BE2C (cell line): ENCODE data around the gene ARMC7.
"Not testable (repeated sequence)": the region's sequence is repeated elsewhere in the genome, so short reads cannot be mapped to it uniquely, and the experiment has no call there.

Experiments
- DNase-seq: peaks from one replicate; pipeline ENCODE4 v3.0.0-alpha.2; 2020
- H3K27me3 ChIP-seq: fragments of 250-450 bp; sonication (Bioruptor Pico); 2 replicates; pipeline ENCODE4 v1.5.1; 2020; ENCODE audit warnings: mild to moderate bottlenecking
- H3K36me3 ChIP-seq: fragments of 250-450 bp; sonication (Bioruptor Pico); 2 replicates; pipeline ENCODE4 v1.5.1; 2020; ENCODE audit warnings: mild to moderate bottlenecking
- H3K4me1 ChIP-seq: fragments of 250-450 bp; sonication (Bioruptor Pico); 2 replicates; pipeline ENCODE4 v1.5.1; 2020
- H3K4me3 ChIP-seq: 2 replicates; pipeline ENCODE4 v1.5.1; 2011; ENCODE audit warnings: low read depth, low read length
- H3K9me3 ChIP-seq: fragments of 250-450 bp; sonication (Bioruptor Pico); 2 replicates; pipeline ENCODE4 v1.5.1; 2020
- TF ChIP-seq, protein P1 (sequence below): IDR thresholded peaks from 2 replicates; pipeline ENCODE4 v1.5.1; 2012; ENCODE audit warnings: mild to moderate bottlenecking, low read depth, low read length

Gene ARMC7

DNA sequence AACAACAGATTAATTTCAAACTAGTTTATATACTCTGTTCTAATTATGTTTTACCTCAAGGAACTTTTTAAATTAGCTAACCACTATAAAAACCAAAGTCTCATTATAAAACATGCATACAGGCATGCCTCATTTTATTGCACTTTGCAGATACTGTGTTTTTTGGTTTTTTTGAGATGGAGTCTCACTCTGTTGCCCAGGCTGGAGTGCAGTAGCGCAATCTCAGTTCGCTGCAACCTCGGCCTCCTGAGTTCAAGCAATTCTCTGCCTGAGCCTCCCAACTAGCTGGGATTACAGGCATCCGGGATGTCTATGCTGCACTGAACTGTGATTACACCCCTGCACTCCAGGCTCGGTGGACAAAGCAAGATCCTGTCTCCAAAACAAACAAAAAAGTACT is 53.3 kb downstream of the ARMC7 start:
- H3K4me3 ChIP-seq = no peak overlapping the region
- peaks cover 31% of the 10 kb centered on the region for H3K36me3 ChIP-seq
- DNase-seq = no peak
- no peaks in the 10 kb centered on the region for H3K9me3 ChIP-seq
- H3K27me3 ChIP-seq = no peaks in the 10 kb centered on the region
- TF ChIP-seq, protein P1, sequence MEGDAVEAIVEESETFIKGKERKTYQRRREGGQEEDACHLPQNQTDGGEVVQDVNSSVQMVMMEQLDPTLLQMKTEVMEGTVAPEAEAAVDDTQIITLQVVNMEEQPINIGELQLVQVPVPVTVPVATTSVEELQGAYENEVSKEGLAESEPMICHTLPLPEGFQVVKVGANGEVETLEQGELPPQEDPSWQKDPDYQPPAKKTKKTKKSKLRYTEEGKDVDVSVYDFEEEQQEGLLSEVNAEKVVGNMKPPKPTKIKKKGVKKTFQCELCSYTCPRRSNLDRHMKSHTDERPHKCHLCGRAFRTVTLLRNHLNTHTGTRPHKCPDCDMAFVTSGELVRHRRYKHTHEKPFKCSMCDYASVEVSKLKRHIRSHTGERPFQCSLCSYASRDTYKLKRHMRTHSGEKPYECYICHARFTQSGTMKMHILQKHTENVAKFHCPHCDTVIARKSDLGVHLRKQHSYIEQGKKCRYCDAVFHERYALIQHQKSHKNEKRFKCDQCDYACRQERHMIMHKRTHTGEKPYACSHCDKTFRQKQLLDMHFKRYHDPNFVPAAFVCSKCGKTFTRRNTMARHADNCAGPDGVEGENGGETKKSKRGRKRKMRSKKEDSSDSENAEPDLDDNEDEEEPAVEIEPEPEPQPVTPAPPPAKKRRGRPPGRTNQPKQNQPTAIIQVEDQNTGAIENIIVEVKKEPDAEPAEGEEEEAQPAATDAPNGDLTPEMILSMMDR = no peak
- H3K4me1 ChIP-seq = no peaks in the 10 kb centered on the region

DNA sequence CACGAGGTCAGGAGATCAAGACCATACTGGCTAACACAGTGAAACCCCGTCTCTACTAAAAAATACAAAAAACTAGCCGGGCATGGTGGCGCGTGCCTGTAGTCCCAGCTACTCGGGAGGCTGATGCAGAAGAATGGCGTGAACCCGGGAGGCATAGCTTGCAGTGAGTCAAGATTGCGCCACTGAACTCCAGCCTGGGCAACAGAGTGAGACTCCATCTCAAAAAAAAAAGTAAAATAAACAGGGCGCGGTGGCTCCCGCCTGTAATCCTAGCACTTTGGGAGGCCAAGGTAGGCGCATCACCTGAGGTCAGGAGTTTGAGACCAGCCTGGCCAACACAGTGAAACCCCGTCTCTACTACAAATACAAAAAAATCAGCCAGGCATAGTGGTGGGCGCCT is 54.8 kb downstream of the ARMC7 start:
- not testable (repeated sequence) for H3K9me3 ChIP-seq, DNase-seq, H3K4me1 ChIP-seq, H3K27me3 ChIP-seq, H3K4me3 ChIP-seq
- peaks cover 44% of the 10 kb centered on the region for H3K36me3 ChIP-seq

DNA sequence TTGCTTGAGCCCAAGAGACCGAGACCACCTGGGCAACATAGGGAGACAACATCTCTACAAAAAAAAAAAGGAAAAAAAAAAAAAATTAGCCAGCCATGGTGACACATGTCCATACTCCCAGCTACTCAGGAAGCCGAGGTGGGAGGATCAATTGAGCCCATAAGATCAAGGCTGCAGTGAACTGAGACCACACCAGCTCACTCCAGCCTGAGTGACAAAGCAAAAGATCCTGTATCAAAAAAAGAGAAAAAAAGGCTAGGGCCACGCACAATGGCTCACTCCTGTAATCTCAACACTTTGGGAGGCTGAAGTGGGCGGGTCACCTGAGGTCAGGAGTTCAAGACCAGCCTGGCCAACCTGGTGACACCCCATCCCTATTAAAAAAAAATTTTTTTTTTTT is 59.2 kb downstream of the ARMC7 start:
- no peaks in the 10 kb centered on the region for H3K4me1 ChIP-seq
- TF ChIP-seq, protein P1 = no peak
- no peak overlapping the region for H3K4me3 ChIP-seq
- DNase-seq = no peak
- no peaks in the 10 kb centered on the region for H3K27me3 ChIP-seq
- H3K9me3 ChIP-seq = no peaks in the 10 kb centered on the region
- H3K36me3 ChIP-seq = peaks cover 84% of the 10 kb centered on the region

DNA sequence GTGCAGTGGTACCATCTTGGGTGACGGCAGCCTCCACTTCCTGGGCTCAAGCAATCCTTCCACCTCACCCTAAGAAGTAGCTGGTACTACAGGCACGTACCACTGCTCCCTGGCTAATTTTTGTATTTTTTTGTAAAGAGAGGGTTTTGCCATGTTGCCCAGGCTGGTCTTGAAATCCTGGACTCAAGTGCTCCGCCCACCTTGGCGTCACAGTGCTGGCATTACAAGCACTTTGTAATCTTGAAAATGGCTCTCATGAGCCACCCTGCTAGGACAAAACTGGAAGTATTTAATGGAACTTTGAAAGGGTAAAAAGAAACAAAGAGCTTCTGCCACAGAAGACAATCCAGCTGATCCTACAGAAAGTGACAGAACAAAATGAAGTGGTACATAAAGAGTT is 63.8 kb downstream of the ARMC7 start:
- Histone ChIP-seq H3K4me3 (no peak overlapping the region), H3K36me3 (peaks cover 84% of the 10 kb centered on the region), H3K9me3 (no peaks in the 10 kb centered on the region), H3K27me3 (no peaks in the 10 kb centered on the region), H3K4me1 (no peaks in the 10 kb centered on the region)
- DNase-seq = no peak
- TF ChIP-seq, protein P1 = no peak

DNA sequence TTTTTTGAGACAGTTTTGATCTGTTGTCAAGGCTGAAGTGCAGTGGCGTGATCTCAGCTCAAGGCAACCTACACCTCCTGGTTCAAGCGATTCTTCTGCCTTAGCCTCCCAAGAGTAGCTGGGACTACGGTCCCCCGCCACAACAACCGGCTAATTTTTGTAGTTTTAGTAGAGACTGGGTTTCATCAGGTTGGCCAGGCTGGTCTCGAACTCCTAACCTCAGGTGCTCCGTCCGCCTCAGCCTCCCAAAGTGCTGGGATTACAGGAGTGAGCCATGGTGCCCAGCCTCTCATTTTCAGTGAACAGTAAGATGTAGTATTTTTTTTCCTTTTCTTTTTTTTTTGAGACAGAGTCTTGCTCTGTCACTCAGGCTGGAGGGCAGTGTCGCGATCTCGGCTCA is 65.2 kb downstream of the ARMC7 start:
- no peak for DNase-seq
- Histone ChIP-seq H3K27me3 (no peaks in the 10 kb centered on the region), H3K36me3 (peaks cover 84% of the 10 kb centered on the region), H3K9me3 (no peaks in the 10 kb centered on the region), H3K4me1 (no peaks in the 10 kb centered on the region), H3K4me3 (no peak overlapping the region)
- TF ChIP-seq, protein P1 = no peak

DNA sequence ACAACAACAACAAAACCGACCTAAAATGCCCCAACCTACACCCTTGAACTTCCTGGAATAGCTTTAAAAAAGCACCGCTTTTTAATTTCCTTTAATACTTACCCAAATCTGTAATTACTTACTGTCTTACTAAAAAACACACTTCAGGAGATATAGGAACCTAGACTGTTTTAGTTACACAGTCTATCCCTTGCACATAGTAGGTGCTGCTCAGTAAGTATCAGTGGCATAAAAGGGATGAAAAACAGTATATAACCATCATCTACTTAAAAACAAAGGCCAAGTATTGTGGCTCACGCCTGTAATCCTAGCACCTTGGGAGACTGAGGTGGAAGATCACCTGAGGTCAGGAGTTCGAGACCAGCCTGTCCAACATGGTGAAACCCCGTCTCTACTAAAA is 66.9 kb downstream of the ARMC7 start:
- no peak for DNase-seq
- TF ChIP-seq, protein P1 = no peak
- H3K4me3 ChIP-seq = no peak overlapping the region
- no peaks in the 10 kb centered on the region for H3K27me3 ChIP-seq
- no peaks in the 10 kb centered on the region for H3K4me1 ChIP-seq
- peaks cover 80% of the 10 kb centered on the region for H3K36me3 ChIP-seq
- H3K9me3 ChIP-seq = no peaks in the 10 kb centered on the region

DNA sequence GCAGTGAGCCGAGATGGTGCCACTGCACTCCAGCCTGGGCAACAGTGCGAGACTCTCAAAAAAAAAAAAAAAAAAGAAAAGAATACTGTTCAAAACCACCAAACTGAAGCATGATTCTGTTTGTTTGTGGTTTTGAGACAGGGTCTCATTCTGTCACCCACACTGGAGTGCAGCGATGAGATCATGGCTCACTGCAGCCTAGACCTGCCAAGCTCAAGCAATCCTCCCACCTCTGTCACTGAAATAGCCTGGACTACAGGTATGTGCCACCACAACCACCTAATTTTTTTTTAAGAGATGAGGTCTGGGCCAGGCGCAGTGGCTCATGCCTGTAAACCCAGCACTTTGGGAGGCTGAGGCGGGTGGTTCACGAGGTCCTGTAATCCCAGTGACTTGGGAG is 68.7 kb downstream of the ARMC7 start:
- no peaks in the 10 kb centered on the region for H3K9me3 ChIP-seq
- TF ChIP-seq, protein P1 = no peak
- no peak overlapping the region for H3K4me3 ChIP-seq
- H3K4me1 ChIP-seq = no peaks in the 10 kb centered on the region
- H3K27me3 ChIP-seq = no peaks in the 10 kb centered on the region
- H3K36me3 ChIP-seq = peaks cover 64% of the 10 kb centered on the region
- no peak for DNase-seq
